PFSK-1 (cell line): ENCODE measurements around the gene REC8.

Experiments
- FOXP2 ChIP-seq: optimal IDR thresholded peaks from 2 replicates; pipeline ENCODE3; 2011; ENCODE audit warnings: borderline replicate concordance, control low read depth, inconsistent platforms; ENCODE audit not compliant: insufficient read depth; ENCODE audit errors: extremely low read length, extremely low read depth
- POLR2AphosphoS5 ChIP-seq: IDR thresholded peaks from 2 replicates; pipeline ENCODE4 v1.6.1; 2012; ENCODE audit warnings: low read depth, mild to moderate bottlenecking, control low read depth, low read length, moderate library complexity
- SIN3A ChIP-seq: IDR thresholded peaks from 2 replicates; pipeline ENCODE4 v1.6.1; 2012; ENCODE audit warnings: mild to moderate bottlenecking, low read length, moderate library complexity, borderline replicate concordance; ENCODE audit not compliant: insufficient read depth
- TAF1 ChIP-seq: IDR thresholded peaks from 2 replicates; pipeline ENCODE4 v1.6.1; 2012; ENCODE audit warnings: low read length, control low read depth, borderline replicate concordance; ENCODE audit not compliant: insufficient read depth
- TF ChIP-seq, protein P1 (sequence below), 2 experiments: IDR thresholded peaks; 2 replicates each; pipeline versions ENCODE4 v1.6.1 to v1.8.0; 2011 to 2012; ENCODE audit warnings: low read depth in 2 of 2, low read length in 2 of 2, control low read depth in 1 of 2, inconsistent platforms in 1 of 2, mild to moderate bottlenecking in 1 of 2, moderate library complexity in 1 of 2; ENCODE audit not compliant: insufficient read depth in 1 of 2

REC8 gene

DNA sequence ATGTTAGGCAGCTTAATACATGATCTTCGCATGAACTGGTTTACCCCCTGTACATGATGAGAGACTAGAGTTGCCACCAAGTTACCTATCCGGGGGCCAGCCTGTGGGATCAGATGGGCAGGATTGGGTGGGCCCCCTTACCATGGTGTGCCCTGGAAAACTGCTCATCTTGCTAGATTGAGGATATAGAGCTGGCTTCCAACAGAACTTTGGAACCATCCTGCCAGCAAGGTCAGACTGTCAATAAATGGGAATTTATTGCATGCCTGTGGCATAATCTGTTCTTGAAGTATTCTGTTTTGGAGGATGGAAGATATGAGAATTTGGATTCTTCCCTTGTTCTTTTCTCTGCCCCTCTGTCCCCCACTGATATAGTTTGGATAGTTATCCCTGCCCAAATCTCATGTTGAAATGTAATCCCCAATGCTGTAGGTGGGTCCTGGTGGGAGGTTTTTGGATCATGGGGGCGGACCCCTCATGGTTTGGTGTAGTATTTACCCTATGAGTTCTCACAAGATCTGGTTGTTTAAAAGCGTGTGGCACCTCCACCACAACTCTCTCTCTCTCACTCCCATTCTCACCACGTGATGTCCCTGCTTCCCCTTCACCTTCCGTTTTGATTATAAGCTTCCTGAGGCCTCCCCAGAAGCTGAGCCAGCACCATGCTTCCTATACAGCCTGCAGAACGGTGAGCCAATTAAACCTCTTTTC, 27.1 kb downstream of the REC8 start:
- TF ChIP-seq, protein P1, sequence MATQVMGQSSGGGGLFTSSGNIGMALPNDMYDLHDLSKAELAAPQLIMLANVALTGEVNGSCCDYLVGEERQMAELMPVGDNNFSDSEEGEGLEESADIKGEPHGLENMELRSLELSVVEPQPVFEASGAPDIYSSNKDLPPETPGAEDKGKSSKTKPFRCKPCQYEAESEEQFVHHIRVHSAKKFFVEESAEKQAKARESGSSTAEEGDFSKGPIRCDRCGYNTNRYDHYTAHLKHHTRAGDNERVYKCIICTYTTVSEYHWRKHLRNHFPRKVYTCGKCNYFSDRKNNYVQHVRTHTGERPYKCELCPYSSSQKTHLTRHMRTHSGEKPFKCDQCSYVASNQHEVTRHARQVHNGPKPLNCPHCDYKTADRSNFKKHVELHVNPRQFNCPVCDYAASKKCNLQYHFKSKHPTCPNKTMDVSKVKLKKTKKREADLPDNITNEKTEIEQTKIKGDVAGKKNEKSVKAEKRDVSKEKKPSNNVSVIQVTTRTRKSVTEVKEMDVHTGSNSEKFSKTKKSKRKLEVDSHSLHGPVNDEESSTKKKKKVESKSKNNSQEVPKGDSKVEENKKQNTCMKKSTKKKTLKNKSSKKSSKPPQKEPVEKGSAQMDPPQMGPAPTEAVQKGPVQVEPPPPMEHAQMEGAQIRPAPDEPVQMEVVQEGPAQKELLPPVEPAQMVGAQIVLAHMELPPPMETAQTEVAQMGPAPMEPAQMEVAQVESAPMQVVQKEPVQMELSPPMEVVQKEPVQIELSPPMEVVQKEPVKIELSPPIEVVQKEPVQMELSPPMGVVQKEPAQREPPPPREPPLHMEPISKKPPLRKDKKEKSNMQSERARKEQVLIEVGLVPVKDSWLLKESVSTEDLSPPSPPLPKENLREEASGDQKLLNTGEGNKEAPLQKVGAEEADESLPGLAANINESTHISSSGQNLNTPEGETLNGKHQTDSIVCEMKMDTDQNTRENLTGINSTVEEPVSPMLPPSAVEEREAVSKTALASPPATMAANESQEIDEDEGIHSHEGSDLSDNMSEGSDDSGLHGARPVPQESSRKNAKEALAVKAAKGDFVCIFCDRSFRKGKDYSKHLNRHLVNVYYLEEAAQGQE (IDR thresholded peaks at IDR 0.05; ENCODE audit: insufficient read depth in 1 of 2, low read depth in 2 of 2, low read length in 2 of 2): no peak
- no peak for TF ChIP-seq SIN3A
- no peak for TF ChIP-seq POLR2AphosphoS5
- TF ChIP-seq TAF1: no peak
- TF ChIP-seq FOXP2: no peak

DNA sequence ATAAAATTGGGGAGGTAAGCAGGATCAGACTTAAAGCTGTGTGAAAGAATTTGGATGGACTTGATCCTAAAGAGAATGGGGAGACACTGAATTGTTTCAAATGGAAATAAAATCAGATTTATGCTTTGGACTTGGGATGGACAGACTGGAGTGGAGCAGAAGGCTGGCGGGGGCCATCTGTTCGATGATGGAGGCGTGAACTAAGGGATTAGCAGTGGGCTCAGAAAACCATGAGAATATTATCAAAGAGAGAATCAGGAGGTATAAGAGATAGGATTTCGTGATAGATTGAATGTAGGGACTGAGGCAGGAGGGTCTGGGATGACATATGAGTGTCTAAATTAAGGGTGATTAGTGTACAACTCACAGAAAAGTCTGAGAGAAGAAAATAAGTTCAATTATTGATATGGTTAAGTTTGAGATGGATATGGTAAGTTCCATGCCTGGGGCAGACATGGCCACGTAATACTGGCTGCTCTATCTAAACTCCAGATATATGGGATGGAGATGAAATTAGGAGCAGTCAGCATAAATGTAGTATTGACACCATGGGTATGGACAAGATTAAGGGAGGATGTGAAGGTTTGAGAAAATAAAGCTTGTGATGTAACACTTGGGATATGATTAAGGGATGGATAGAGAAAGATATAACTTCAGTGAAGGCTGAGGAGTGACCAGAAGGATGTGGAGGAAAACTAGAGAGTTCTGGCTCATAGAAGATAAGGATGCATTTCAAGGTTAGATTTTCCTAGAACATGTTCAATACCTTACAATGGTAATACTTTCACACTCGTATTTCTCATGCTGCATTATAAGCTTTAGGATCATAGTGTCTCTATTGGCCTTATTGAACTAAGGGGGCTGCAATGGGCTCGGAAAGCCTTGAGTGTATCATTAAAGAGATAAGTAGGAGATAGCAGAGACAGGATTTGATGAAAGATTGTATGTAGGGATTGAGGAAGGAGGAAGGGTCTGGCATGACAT, 32.6 kb downstream of the REC8 start:
- TF ChIP-seq, protein P1 (IDR thresholded peaks at IDR 0.05; ENCODE audit: insufficient read depth in 1 of 2, low read depth in 2 of 2, low read length in 2 of 2): no peak
- no peak for TF ChIP-seq TAF1
- no peak for TF ChIP-seq FOXP2
- no peak for TF ChIP-seq POLR2AphosphoS5
- TF ChIP-seq SIN3A: no peak

DNA sequence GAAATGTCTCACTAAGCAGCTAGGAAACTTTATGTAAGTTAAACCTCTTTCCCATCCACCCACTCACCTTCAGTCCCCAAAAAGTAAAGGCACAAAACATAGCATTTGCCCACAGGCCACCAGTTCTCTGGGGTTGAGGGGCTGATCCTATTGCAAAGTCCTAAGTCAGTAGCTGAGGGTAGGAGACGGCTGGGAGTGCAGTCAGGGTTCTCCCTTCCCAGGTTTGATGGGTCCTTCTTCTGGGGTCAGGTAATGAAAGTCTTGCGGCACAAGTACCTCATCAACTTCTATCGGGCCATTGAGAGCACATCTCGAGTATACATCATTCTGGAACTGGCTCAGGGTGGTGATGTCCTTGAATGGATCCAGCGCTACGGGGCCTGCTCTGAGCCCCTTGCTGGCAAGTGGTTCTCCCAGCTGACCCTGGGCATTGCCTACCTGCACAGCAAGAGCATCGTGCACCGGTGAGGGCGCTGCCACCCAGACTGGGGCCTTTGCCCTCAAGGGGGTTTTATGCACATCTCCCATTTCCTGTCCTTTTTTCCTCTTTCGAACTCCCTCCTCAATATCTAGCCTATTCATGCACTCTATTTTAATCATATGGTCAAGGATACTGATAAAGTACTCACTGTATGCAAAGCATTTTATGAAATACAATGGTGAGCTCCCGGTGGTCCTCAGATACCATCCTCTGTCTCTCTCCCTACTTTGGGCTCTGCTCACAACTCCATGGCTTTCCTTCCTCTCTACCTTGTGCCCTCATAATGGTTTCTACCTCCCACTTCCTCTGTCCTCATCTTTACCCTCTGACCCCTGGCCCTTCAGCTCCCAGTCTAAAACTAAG, 34.6 kb downstream of the REC8 start:
- no peak for TF ChIP-seq POLR2AphosphoS5

DNA sequence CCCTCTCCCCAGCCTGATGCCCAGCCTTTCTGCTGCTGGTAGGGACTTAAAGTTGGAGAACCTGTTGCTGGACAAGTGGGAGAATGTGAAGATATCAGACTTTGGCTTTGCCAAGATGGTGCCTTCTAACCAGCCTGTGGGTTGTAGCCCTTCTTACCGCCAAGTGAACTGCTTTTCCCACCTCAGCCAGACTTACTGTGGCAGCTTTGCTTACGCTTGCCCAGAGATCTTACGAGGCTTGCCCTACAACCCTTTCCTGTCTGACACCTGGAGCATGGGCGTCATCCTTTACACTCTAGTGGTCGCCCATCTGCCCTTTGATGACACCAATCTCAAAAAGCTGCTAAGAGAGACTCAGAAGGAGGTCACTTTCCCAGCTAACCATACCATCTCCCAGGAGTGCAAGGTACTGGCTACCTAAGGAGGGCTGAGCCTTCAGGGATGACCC, 35.2 kb downstream of the REC8 start:
- TF ChIP-seq SIN3A: no peak
- no peak for TF ChIP-seq POLR2AphosphoS5

DNA sequence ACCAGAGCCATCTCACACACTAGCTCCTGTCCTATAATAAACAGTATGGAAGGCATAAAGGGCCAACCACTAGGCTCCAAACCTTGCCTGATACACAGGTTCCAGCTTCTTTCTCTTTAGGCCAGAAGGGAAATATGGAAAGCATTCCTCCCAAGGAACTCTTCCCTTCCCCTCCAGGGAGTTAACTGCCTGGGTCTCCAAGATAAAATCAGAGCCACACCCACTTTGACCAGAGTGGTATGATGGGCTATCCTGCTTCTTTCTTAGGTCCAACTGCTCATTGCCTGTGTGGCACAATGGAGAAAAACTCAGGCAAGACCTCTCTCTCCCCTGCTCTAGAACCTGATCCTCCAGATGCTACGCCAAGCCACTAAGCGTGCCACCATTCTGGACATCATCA, 35.7 kb downstream of the REC8 start:
- TF ChIP-seq, protein P1 (IDR thresholded peaks at IDR 0.05; ENCODE audit: insufficient read depth in 1 of 2, low read depth in 2 of 2, low read length in 2 of 2): no peak
- TF ChIP-seq TAF1: no peak
- TF ChIP-seq POLR2AphosphoS5: no peak
- TF ChIP-seq FOXP2: no peak
- no peak for TF ChIP-seq SIN3A
